ENCODE measurements around the gene PLXNA2. TPM values are rescaled to one million over a fixed set of nuclear protein-coding genes. Genes with fewer than 3 reads are reported as not detected.

Gene PLXNA2
- polyA plus RNA-seq, 2 of the 4 experiments (the other 2 are of a cell fraction) = 0.36 to 0.87 TPM

- FAIRE-seq = no peak
- ChIA-PET CTCF (interaction anchor here (1.0 to 2.6 kb wide), 4 partner anchors 10 to 17 kb away, joined by 3 to 9 read pairs (median 5); no protein-coding TSS in a partner anchor), POLR2A (no interaction called here)
- H3K9me3 ChIP-seq = no peaks in the 10 kb centered on the region
- H3K4me1 ChIP-seq = no peaks in the 10 kb centered on the region
- H3K4me2 ChIP-seq = no peak overlapping the region
- no peak overlapping the region for H3K4me3 ChIP-seq
- no peak for DNase-seq (ENCODE audit: low read depth in 1 of 2, low spot score in 1 of 2)
- WGBS (ENCODE audit: missing lambda C conversion rate) = 55% methylated on average over 7 of the region's 7 CpGs
- TF ChIP-seq HOXB13 (CRISPR knock-in tag; IDR thresholded peaks at IDR 0.05; ENCODE audit: low read depth) (no peak), NR3C1 (IDR thresholded peaks at IDR 0.05) (no peak), MAX (IDR thresholded peaks at IDR 0.05) (no peak), CBX8 (IDR thresholded peaks at IDR 0.05) (no peak), PHF8 (IDR thresholded peaks at IDR 0.05; ENCODE audit: borderline replicate concordance, low read depth) (no peak), PBX3 (IDR thresholded peaks at IDR 0.05) (no peak), USF2 (IDR thresholded peaks at IDR 0.05) (no peak), ZFP36 (IDR thresholded peaks at IDR 0.05; ENCODE audit: borderline replicate concordance, partially characterized antibody) (no peak), FOSL2 (IDR thresholded peaks at IDR 0.05) (no peak), FOSL2 (CRISPR knock-in tag; IDR thresholded peaks at IDR 0.05) (no peak), E2F6 (IDR thresholded peaks at IDR 0.05; ENCODE audit: borderline replicate concordance, low read depth) (no peak), SMC3 (IDR thresholded peaks at IDR 0.05) (no peak), CTCF (IDR thresholded peaks at IDR 0.05) (no peak), GATA3 (IDR thresholded peaks at IDR 0.05; ENCODE audit: borderline replicate concordance) (no peak), HDAC2 (IDR thresholded peaks at IDR 0.05) (no peak), ZNF302 (CRISPR knock-in tag; IDR thresholded peaks at IDR 0.05) (no peak), HOXB5 (CRISPR knock-in tag; IDR thresholded peaks at IDR 0.05) (no peak), CHD4 (IDR thresholded peaks at IDR 0.05; ENCODE audit: borderline replicate concordance) (no peak), BCL3 (IDR thresholded peaks at IDR 0.05) (no peak), POLR2A (IDR thresholded peaks at IDR 0.05; ENCODE audit: low read length) (no peak)
- H3K27ac ChIP-seq = no peak overlapping the region
- no peak for ATAC-seq
Measured at GRCh38 chr1:207985996-207986395, 258.2 kb downstream of the PLXNA2 start.

- DNase-seq (ENCODE audit: low read depth in 1 of 2, low spot score in 1 of 2) = no peak
- POLR2A ChIA-PET = no interaction called here
- Histone ChIP-seq H3K4me2 (no peak overlapping the region), H3K27ac (no peak overlapping the region), H3K4me1 (no peaks in the 10 kb centered on the region), H3K9me3 (no peaks in the 10 kb centered on the region), H3K4me3 (no peak overlapping the region)
- no peak for ATAC-seq
- WGBS (ENCODE audit: missing lambda C conversion rate) = 68% methylated on average over 4 of the region's 4 CpGs
- TF ChIP-seq MAZ (IDR thresholded peaks at IDR 0.05; ENCODE audit: borderline replicate concordance, low read depth, low read length) (no peak), EHMT2 (IDR thresholded peaks at IDR 0.05; ENCODE audit: low read depth) (no peak), MAFK (IDR thresholded peaks at IDR 0.05; ENCODE audit: partially characterized antibody) (no peak), POLR2AphosphoS2 (conservative IDR thresholded peaks at IDR 0.05; ENCODE audit: low read length) (no peak), CTCF (IDR thresholded peaks at IDR 0.05) (no peak), HEYL (CRISPR knock-in tag; IDR thresholded peaks at IDR 0.05) (no peak), ELK1 (IDR thresholded peaks at IDR 0.05; ENCODE audit: low read depth, low read length) (no peak), GATA3 (IDR thresholded peaks at IDR 0.05; ENCODE audit: borderline replicate concordance) (no peak), NPAS2 (CRISPR knock-in tag; IDR thresholded peaks at IDR 0.05; ENCODE audit: borderline replicate concordance) (no peak)
- CTCF ChIA-PET = interaction anchor here (1.2 to 2.6 kb wide), 2 partner anchors 13 to 16 kb away, joined by 4 to 9 read pairs; no protein-coding TSS in a partner anchor
- peak; percentile 18 for FAIRE-seq
Measured at GRCh38 chr1:207984831-207985572, 259.2 kb downstream of the PLXNA2 start.
